BJ (cell line): Measurements from ENCODE around the gene USP3. TPM values are rescaled to one million over a fixed set of nuclear protein-coding genes. Genes with fewer than 3 reads are reported as not detected.
"Not testable (repeated sequence)": the region's sequence is repeated elsewhere in the genome, so short reads cannot be mapped to it uniquely, and the experiment has no call there.

ENCODE experiments used
- CTCF ChIA-PET: fragments of 350-600 bp; formaldehyde crosslinking; extraction: SDS; loops from one replicate; lab custom pipeline; 2021; ENCODE audit warnings: antibody characterized with exemption, inconsistent platforms; lab: Yijun Ruan, JAX
- POLR2A ChIA-PET: fragments of 300-600 bp; sonication (Branson Sonifier 250); formaldehyde crosslinking; extraction: SDS; loops from one replicate; lab custom pipeline; 2021; ENCODE audit warnings: antibody characterized with exemption; lab: Charles Lee
- DNase-seq: peaks from one replicate; pipeline ENCODE4 v3.0.0-alpha.2; 2011; ENCODE audit warnings: low read depth
- H3K27me3 ChIP-seq: 2 replicates; pipeline ENCODE4 v1.6.0; 2011; ENCODE audit warnings: low read length; ENCODE audit not compliant: control insufficient read depth, insufficient read depth
- H3K36me3 ChIP-seq: 2 replicates; pipeline ENCODE4 v1.5.1; 2011; ENCODE audit warnings: low read length; ENCODE audit not compliant: control insufficient read depth, insufficient read depth
- H3K4me3 ChIP-seq: 2 replicates; pipeline ENCODE4 v1.5.1; 2011; ENCODE audit warnings: low read depth, mild to moderate bottlenecking, control low read depth, low read length
- polyA plus RNA-seq: library from polyadenylated mRNA; depleted of rRNA; stranded (reverse); fragments of >200 nt; gene quantifications from 2 replicates; pipeline ENCODE4 v1.2.3, GENCODE V29; 2011
- TF ChIP-seq, protein P1 (sequence below): IDR thresholded peaks from 2 replicates; pipeline ENCODE4 v1.5.1; 2011; ENCODE audit warnings: low read depth, mild to moderate bottlenecking, control low read depth, inconsistent platforms, low read length, moderate library complexity; ENCODE audit not compliant: insufficient read depth

Gene USP3
- polyA plus RNA-seq, 1 experiment: 13.3 TPM

DNA sequence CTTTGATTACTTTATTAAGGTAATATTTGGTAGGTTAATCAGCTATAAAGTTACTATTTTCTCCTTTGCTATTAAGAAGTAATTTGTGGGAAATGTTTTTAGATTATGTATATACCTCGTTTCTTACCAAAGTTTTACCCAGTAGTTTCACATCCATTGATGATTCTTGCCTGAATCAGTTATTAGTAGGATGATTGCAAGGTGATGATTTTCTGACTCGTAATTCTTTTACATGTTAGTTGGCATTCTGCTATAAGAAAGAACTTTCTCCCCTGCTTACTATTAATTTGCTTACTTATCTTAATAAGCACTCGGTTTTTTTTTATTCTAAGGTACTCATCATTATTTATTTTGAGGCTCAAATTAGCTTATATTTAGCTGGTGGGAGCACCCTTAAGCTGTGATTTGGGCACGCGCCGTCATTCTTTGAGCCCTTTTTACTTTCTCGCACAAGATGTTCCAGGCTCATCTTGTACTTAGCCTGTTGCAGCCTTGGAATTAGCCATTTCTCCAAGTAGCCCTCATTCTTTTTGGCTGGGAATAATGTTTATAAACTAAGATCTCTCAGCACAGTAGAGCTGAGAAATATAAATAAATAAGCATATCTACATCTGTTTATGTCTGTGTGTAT is 15.3 kb downstream of the USP3 start:
- no peak for DNase-seq
- POLR2A ChIA-PET: interaction anchor here (0.5 kb wide), 1 partner anchor 16 kb away, joined by 3 read pairs; no protein-coding TSS in a partner anchor
- Histone ChIP-seq H3K27me3 (no peaks in the 10 kb centered on the region), H3K36me3 (no peaks in the 10 kb centered on the region), H3K4me3 (no peak overlapping the region)
- TF ChIP-seq, protein P1, sequence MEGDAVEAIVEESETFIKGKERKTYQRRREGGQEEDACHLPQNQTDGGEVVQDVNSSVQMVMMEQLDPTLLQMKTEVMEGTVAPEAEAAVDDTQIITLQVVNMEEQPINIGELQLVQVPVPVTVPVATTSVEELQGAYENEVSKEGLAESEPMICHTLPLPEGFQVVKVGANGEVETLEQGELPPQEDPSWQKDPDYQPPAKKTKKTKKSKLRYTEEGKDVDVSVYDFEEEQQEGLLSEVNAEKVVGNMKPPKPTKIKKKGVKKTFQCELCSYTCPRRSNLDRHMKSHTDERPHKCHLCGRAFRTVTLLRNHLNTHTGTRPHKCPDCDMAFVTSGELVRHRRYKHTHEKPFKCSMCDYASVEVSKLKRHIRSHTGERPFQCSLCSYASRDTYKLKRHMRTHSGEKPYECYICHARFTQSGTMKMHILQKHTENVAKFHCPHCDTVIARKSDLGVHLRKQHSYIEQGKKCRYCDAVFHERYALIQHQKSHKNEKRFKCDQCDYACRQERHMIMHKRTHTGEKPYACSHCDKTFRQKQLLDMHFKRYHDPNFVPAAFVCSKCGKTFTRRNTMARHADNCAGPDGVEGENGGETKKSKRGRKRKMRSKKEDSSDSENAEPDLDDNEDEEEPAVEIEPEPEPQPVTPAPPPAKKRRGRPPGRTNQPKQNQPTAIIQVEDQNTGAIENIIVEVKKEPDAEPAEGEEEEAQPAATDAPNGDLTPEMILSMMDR: no peak
- CTCF ChIA-PET: no interaction called here

DNA sequence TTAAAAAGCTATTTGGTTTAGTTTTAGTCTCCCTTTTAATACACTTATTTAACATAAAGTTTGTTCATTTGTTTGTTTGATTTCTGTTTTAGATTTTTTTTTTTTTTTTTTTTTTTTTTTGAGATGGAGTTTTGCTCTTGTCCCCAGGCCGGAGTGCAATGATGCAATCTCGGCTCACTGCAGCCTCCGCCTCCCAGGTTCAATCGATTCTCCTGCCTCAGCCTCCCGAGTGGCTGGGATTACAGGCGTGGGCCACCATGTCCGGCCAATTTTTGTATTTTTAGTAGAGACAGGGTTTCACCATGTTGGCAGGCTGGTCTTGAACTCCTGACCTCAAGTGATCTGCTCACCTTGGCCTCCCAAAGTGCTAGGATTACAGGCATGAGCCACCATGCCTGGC is 16.1 kb downstream of the USP3 start:
- ChIA-PET POLR2A (interaction anchor here (0.5 kb wide), 1 partner anchor 16 kb away, joined by 3 read pairs; no protein-coding TSS in a partner anchor), CTCF (interaction anchor here (0.9 kb wide), 1 partner anchor 53 kb away, joined by 3 read pairs; no protein-coding TSS in a partner anchor)

DNA sequence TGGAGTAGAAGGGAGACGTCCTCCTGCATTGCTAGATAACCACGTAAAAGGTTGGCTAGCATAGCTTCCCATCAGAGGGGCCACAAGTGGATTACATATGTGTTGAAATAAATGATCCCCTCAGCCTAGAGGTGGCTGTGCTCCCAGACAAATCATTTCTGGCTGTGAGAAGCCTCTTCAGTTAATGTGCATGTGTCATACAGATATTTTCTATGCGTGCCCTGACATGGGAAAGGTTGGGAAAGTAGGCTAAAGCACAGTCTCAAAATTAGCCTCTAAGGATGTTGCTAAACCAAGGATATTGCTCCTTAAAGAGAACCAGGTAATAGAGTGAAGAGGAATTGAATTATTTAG is 17.8 kb downstream of the USP3 start:
- Histone ChIP-seq H3K4me3 (no peak overlapping the region), H3K36me3 (no peaks in the 10 kb centered on the region), H3K27me3 (no peaks in the 10 kb centered on the region)
- CTCF ChIA-PET: interaction anchor here (1.7 kb wide), 1 partner anchor 9 kb away, joined by 4 read pairs; no protein-coding TSS in a partner anchor
- no peak for DNase-seq
- POLR2A ChIA-PET: no interaction called here
- TF ChIP-seq, protein P1: no peak

More for the DNA sequence above, 16.1 kb downstream of the USP3 start:
- H3K36me3 ChIP-seq, H3K27me3 ChIP-seq, DNase-seq, H3K4me3 ChIP-seq: not testable (repeated sequence)

DNA sequence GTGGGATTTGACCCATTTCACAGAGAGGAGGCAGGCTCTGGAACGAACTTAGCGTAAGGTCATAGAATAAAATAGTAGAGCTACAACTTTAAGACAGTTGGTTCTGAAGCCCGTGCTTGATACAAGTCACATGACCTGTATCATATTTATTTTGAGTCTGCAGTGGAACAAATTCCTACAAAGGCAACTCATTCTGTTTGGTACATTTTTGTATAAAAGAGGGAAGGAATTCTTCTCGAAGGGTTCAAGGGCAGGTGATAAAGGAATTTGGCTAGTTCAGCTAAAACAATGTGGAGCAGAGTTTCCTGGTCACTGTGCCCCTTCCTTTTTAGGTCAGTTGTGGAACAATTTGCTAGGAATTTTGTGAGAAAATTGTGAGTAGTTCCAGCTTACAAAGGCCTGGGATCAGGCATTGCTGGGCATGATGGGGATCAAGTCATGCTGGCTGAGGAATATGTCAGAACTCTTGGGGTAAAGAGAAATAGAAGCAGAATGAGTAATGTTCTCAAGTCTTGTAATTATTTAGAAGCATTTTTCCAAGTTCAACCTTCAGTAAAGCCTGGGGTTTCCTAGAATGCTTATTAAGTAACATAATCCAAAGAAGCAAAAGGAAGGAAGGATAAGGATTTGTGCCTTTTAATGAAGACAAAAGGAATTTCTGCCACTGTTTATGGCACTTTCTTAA is 19.1 kb downstream of the USP3 start:
- POLR2A ChIA-PET: no interaction called here
- DNase-seq: no peak
- TF ChIP-seq, protein P1: no peak
- H3K36me3 ChIP-seq: no peaks in the 10 kb centered on the region
- H3K27me3 ChIP-seq: no peaks in the 10 kb centered on the region
- CTCF ChIA-PET: no interaction called here
- no peak overlapping the region for H3K4me3 ChIP-seq

DNA sequence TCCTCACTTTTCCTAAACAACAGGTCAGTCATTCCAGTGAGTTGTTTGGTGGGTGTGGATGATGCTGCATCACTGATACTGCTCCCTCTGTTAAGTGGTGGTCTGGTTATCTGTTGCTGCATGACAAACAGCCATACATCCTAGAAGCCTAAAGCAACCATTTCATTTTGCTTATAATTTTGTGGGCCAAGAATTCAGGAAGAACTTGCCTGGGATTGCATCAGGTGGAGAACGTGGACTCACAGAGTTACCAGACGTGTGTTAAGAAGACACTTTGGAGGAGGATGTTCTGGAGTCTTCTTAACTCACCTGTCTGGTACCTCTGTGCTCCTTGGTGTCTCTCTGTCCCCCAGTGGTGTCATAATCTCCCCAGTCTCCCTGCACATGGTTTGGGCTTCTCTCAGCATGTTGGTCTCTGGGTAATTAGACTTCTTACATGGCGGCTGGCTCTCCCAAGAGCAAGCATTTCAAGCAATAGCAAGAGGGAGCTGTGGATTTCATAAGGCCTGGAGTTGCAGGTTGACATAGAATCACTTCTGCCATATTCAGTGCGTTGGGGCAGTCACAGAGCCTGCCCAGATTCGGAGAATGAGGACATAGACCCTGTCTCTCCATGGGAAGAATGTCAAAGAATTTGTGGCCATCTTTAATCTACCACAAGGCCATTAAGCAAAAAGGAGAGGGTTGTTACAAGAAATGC is 20.1 kb downstream of the USP3 start:
- no peak for DNase-seq
- ChIA-PET CTCF (no interaction called here), POLR2A (no interaction called here)
- Histone ChIP-seq H3K4me3 (no peak overlapping the region), H3K36me3 (no peaks in the 10 kb centered on the region), H3K27me3 (no peaks in the 10 kb centered on the region)
- TF ChIP-seq, protein P1: no peak
